ENCODE measurements around the gene GPR55.

Gene GPR55

DNA sequence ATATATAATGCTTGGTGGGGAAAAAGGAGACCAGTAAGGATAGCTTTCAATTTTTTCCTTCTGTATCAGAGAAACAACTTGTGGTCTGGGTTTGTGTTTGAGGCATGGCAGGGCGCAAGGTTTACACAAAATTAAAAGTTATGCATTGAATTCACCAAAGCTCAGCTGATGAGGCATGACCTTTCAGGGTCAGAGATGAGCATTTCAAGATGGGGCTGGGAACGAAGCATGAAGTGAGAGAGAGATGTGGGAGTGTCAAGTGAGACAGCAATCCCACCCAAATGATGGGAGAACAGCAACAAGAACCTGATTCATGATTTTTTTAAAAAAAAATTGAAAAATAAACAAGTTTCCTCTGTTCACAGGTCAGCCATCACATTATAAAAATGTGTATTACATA, 4.9 kb downstream of the GPR55 start:
- DNase-seq (ENCODE audit: low read depth), result no peak
- TF ChIP-seq, protein P1, sequence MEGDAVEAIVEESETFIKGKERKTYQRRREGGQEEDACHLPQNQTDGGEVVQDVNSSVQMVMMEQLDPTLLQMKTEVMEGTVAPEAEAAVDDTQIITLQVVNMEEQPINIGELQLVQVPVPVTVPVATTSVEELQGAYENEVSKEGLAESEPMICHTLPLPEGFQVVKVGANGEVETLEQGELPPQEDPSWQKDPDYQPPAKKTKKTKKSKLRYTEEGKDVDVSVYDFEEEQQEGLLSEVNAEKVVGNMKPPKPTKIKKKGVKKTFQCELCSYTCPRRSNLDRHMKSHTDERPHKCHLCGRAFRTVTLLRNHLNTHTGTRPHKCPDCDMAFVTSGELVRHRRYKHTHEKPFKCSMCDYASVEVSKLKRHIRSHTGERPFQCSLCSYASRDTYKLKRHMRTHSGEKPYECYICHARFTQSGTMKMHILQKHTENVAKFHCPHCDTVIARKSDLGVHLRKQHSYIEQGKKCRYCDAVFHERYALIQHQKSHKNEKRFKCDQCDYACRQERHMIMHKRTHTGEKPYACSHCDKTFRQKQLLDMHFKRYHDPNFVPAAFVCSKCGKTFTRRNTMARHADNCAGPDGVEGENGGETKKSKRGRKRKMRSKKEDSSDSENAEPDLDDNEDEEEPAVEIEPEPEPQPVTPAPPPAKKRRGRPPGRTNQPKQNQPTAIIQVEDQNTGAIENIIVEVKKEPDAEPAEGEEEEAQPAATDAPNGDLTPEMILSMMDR (conservative IDR thresholded peaks at IDR 0.05; ENCODE audit: low read depth, low read length), result no peak
- no peak overlapping the region for H3K4me3 ChIP-seq (ENCODE audit: low read depth, low read length)

DNA sequence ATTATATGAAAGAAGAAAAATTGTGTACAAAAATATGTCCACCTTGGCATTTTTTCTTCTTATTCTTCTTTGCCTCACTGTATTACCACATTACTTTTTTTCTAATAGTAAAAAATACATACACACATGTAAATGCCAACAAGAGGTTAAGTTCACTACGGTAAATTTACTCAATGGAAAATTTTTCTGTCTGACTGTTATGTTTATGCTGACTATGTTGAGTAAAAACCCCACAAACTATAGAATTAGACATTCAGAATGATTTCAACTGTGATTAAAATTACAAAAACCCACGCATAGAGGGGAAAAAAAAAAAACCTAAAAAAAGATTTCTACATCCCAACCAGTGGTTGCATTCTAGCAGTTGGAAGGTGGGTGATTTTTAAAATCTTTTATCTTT, 5.4 kb downstream of the GPR55 start:
- TF ChIP-seq, protein P1 (conservative IDR thresholded peaks at IDR 0.05; ENCODE audit: low read depth, low read length), result no peak
- no peak for DNase-seq (ENCODE audit: low read depth)
- no peak overlapping the region for H3K4me3 ChIP-seq (ENCODE audit: low read depth, low read length)

DNA sequence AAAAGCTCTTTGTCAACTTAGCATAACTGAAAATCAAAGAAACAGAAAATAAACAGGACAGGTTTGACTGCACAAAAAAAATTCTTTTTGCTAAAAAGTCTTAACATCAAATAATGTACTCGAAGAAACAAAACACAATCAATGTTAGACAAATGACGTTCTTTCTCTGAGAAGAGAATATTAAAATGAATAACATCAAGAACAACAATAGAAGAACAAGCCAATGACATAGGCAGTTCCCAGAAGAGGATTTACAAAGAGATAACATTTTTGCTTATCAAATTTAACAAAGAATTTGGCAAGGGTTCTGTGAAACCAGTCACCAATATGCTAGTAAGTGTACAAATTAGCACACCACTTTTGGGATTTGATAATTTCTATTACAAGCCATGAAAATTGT, 5.8 kb downstream of the GPR55 start:
- no peak overlapping the region for H3K4me3 ChIP-seq (ENCODE audit: low read depth, low read length)
- TF ChIP-seq, protein P1 (conservative IDR thresholded peaks at IDR 0.05; ENCODE audit: low read depth, low read length), result no peak
- DNase-seq (ENCODE audit: low read depth), result no peak

DNA sequence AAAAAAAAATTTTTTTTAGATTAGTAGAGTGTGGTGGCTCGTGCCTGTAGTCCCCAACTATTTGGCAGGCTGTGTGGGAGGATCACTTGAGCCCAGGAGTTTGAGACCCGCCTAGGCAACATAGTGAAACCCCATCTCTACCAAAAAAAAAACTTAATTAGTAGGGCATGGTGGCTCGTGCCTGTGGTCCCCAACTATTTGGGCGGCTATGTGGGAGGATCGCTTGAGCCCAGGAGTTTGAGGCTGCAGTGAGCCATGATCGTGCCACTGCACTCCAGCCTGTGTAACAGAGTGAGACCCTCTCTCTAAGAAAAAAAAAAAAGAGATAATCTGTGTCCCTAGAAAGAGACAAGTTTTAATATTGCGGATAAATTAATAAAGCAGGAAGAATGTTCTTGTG, 8.8 kb downstream of the GPR55 start:
- no peak overlapping the region for H3K4me3 ChIP-seq (ENCODE audit: low read depth, low read length)
- TF ChIP-seq, protein P1 (conservative IDR thresholded peaks at IDR 0.05; ENCODE audit: low read depth, low read length), result no peak
- DNase-seq (ENCODE audit: low read depth), result no peak

DNA sequence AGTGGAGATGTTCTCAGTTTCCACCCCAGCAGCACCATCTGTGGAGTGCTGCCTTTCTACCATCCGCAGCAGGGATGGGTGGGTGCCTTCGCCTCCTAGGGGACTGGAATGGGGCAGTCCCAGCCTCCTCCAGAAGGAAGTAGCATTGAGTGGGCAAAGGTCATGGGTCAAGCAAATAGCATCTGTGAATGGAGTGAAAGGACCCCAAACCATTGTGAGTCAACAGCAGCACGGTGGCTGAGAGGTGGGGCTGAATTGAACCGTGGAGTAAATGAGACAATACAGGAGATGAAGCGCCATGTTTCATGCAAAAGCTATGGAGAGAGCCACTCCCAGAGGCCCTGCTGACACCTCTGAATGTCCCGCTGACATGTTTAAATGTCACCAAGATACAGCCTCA, 9.7 kb downstream of the GPR55 start:
- TF ChIP-seq, protein P1 (conservative IDR thresholded peaks at IDR 0.05; ENCODE audit: low read depth, low read length), result no peak
- no peak for DNase-seq (ENCODE audit: low read depth)
- no peak overlapping the region for H3K4me3 ChIP-seq (ENCODE audit: low read depth, low read length)

DNA sequence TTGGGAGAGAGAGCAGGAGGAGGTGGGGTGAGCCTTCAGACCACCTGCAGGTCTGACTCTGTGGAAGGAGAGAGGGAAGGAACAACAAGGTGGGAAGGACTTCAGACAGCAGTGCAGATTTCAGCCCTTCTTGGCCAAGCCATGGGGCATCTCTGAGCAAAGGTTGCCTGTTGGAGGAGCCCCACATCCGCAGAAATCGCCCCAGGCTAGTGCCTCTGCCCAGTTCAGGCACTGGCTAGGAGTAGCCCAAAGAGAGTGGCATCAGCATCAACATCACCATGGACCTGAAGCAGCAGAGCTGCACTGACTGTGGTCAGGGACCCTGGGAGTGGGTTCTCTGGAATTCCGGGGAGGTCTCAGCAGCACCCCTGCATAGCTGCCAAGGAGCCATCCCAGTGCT, 10.2 kb downstream of the GPR55 start:
- no peak overlapping the region for H3K4me3 ChIP-seq (ENCODE audit: low read depth, low read length)
- DNase-seq (ENCODE audit: low read depth), result no peak
- TF ChIP-seq, protein P1 (conservative IDR thresholded peaks at IDR 0.05; ENCODE audit: low read depth, low read length), result no peak

DNA sequence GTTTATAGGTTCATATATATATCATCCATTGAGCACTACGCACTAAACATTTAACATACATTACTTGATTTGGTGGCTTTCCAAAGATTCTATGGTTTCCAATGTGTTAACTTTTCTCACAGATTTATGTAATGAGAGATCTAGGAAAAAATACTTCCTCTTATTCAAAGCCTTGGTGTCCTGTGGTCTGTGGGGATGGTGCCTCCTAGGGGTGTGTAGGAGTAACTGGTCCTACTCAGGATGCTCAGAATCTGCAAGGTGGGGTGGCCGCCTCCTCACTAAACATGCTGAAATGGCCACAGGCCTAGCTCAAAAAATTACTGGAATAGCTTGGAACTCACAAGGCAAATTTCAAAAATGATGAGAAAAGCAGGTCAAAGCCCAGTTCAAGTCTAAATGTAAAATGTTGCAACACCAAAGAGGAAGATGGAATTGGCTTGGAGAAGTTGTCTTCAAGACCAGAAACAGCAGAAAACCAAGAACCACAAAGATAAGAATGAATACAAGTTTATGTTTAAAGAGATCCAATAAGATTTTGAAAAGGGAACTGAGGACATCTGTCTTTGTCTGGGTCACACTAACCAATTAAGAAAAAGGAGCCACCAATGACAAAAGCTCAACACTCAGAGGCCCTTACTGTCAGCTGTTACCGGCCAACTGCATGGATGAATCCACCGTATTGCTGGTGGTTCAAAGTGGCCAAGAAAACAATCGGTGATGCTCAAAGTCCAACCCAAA, 11.5 kb downstream of the GPR55 start:
- peak; percentile 48 for DNase-seq (ENCODE audit: low read depth)
- TF ChIP-seq, protein P1 (conservative IDR thresholded peaks at IDR 0.05; ENCODE audit: low read depth, low read length), result peak; percentile 53
- H3K4me3 ChIP-seq (ENCODE audit: low read depth, low read length), result no peak overlapping the region
